Stimulated activated naive CD8-positive, alpha-beta T cell treated with anti-CD3 and anti-CD28 coated beads, Interleukin-15, Interleukin-2, amounts not matched to agents 100 ng/mL and 50 ng/mL, for 24 hours (primary cell): ENCODE measurements around the gene CMTM8.
A peak's percentile ranks its signal among the peaks of the same experiment; 100 is the strongest.

Experiments used
- H3K27ac Mint-ChIP-seq: one replicate; pipeline ENCODE4 v1.8.0; 2021; ENCODE audit warnings: mild to moderate bottlenecking, mixed read lengths
- H3K27me3 Mint-ChIP-seq: one replicate; pipeline ENCODE4 v1.8.0; 2021; ENCODE audit warnings: mixed read lengths
- H3K36me3 Mint-ChIP-seq: one replicate; pipeline ENCODE4 v1.8.0; 2021; ENCODE audit warnings: low read depth, mixed read lengths
- H3K4me1 Mint-ChIP-seq: one replicate; pipeline ENCODE4 v1.8.0; 2021; ENCODE audit warnings: low read depth, mixed read lengths
- H3K4me3 Mint-ChIP-seq: one replicate; pipeline ENCODE4 v1.8.0; 2021; ENCODE audit warnings: mild to moderate bottlenecking, mixed read lengths
- H3K9me3 Mint-ChIP-seq: one replicate; pipeline ENCODE4 v1.8.0; 2021; ENCODE audit warnings: mixed read lengths

Gene CMTM8

DNA sequence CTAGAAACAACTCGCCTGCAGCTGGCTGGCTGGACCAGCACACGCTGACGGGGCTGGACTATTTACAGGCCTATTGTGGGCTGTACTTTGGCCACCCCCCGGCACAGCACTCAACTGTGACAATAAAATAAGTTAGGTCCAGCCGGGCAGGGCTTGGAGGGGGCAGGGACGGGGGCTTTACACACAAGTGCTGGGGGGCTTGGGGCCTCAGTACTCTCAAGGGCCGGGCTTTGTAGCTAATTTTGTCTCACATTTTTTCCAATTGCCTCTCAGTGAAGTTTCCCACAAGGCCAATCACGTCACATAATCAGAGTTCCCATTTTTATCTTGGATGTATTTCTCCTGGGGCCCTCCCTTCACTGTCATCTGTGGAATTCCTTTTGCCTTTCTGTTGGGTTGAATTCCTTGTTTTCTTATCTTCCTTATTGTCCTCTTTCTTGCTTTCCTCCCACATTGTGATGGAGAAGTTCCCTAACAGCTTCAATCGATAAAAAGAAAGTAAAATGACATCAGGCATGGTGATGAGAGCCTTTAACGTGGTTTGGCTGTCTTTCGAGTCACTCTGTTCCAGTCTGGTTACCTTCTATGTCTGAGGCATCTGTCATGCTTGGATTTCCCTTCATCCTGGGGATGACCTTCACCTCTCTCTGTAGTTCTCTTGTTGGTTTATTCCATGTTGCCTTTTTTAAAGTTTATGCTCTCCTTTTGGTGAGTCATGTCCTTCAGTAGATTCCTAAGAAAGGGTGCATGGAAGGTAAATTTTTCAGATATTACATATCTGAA, 109.1 kb downstream of the CMTM8 start:
- no peaks in the 10 kb centered on the region for H3K9me3 Mint-ChIP-seq
- H3K4me1 Mint-ChIP-seq = peaks cover 21% of the 10 kb centered on the region
- H3K4me3 Mint-ChIP-seq = no peak overlapping the region

GRCh38 chr3:32349184-32349583, 110.7 kb downstream of the CMTM8 start:
- Mint-ChIP-seq H3K4me3 (no peak overlapping the region), H3K4me1 (peaks cover 21% of the 10 kb centered on the region), H3K9me3 (no peaks in the 10 kb centered on the region), H3K27ac (no peak overlapping the region), H3K27me3 (no peaks in the 10 kb centered on the region), H3K36me3 (no peaks in the 10 kb centered on the region)

More for the DNA sequence above, 109.1 kb downstream of the CMTM8 start:
- Mint-ChIP-seq H3K27me3 (no peaks in the 10 kb centered on the region), H3K27ac (peak overlapping the region; percentile 71), H3K36me3 (no peaks in the 10 kb centered on the region)

- peaks cover 17% of the 10 kb centered on the region for H3K4me1 Mint-ChIP-seq
- H3K27me3 Mint-ChIP-seq = no peaks in the 10 kb centered on the region
- H3K9me3 Mint-ChIP-seq = no peaks in the 10 kb centered on the region
- no peaks in the 10 kb centered on the region for H3K36me3 Mint-ChIP-seq
- no peak overlapping the region for H3K27ac Mint-ChIP-seq
- no peak overlapping the region for H3K4me3 Mint-ChIP-seq
These were observed 114.1 kb downstream of the CMTM8 start for GRCh38 chr3:32352563-32352962.

- no peaks in the 10 kb centered on the region for H3K27me3 Mint-ChIP-seq
- no peaks in the 10 kb centered on the region for H3K36me3 Mint-ChIP-seq
- H3K9me3 Mint-ChIP-seq = no peaks in the 10 kb centered on the region
- H3K4me3 Mint-ChIP-seq = no peak overlapping the region
- H3K27ac Mint-ChIP-seq = no peak overlapping the region
- peaks cover 9% of the 10 kb centered on the region for H3K4me1 Mint-ChIP-seq
These were observed 114.9 kb downstream of the CMTM8 start for GRCh38 chr3:32353351-32353750.

GRCh38 chr3:32354362-32354778, 115.9 kb downstream of the CMTM8 start:
- H3K36me3 Mint-ChIP-seq = no peaks in the 10 kb centered on the region
- H3K27ac Mint-ChIP-seq = no peak overlapping the region
- no peaks in the 10 kb centered on the region for H3K27me3 Mint-ChIP-seq
- H3K9me3 Mint-ChIP-seq = no peaks in the 10 kb centered on the region
- H3K4me1 Mint-ChIP-seq = peaks cover 2% of the 10 kb centered on the region
- no peak overlapping the region for H3K4me3 Mint-ChIP-seq

GRCh38 chr3:32355751-32356291, 117.3 kb downstream of the CMTM8 start:
- H3K4me3 Mint-ChIP-seq = no peak overlapping the region
- no peaks in the 10 kb centered on the region for H3K4me1 Mint-ChIP-seq
- no peaks in the 10 kb centered on the region for H3K9me3 Mint-ChIP-seq
- H3K27ac Mint-ChIP-seq = no peak overlapping the region
- no peaks in the 10 kb centered on the region for H3K36me3 Mint-ChIP-seq
- H3K27me3 Mint-ChIP-seq = no peaks in the 10 kb centered on the region

DNA sequence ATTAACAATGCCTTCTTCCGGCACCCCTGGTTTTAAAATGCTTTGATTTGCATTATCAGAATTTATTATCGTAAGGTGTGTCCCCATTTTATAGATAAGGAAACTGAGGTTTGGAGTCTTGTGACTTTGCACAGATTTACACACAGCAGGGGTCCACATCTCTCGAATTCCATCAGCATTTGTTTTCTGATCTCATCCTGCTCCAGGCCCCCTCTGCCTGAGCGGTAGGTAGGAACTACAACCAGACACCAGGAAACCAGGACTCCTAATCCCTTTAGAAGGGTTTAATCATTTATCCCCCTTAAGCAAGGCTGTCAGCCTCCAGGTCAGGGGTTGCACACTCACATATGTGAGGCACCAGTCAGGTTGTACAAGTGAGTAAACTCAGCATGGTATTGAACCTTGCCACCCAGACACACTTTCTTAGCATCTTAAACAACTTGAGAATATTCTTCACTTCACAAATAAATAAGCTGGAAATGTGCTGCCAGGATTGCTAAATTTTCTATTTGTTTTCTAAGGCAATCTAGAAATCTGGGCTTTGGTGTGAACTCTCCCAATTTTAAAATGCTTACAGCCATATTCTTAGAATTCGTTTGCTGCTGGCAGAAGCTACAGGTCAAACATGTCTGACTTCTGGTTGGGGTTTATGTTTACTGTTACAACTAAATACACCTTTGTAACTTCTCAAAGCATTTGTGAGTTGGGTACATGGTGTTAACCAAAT, 121.4 kb downstream of the CMTM8 start:
- H3K4me3 Mint-ChIP-seq = no peak overlapping the region
- no peak overlapping the region for H3K27ac Mint-ChIP-seq
- H3K4me1 Mint-ChIP-seq = no peaks in the 10 kb centered on the region

GRCh38 chr3:32360493-32360827, 122.0 kb downstream of the CMTM8 start:
- no peak overlapping the region for H3K4me3 Mint-ChIP-seq
- no peaks in the 10 kb centered on the region for H3K36me3 Mint-ChIP-seq
- H3K27ac Mint-ChIP-seq = no peak overlapping the region
- H3K9me3 Mint-ChIP-seq = no peaks in the 10 kb centered on the region
- no peaks in the 10 kb centered on the region for H3K27me3 Mint-ChIP-seq
- no peaks in the 10 kb centered on the region for H3K4me1 Mint-ChIP-seq

More for the DNA sequence above, 121.4 kb downstream of the CMTM8 start:
- Mint-ChIP-seq H3K9me3 (no peaks in the 10 kb centered on the region), H3K36me3 (no peaks in the 10 kb centered on the region), H3K27me3 (no peaks in the 10 kb centered on the region)

- Mint-ChIP-seq H3K9me3 (no peaks in the 10 kb centered on the region), H3K27ac (peak overlapping the region; percentile 38), H3K27me3 (no peaks in the 10 kb centered on the region), H3K4me1 (peaks cover 15% of the 10 kb centered on the region), H3K36me3 (no peaks in the 10 kb centered on the region), H3K4me3 (no peak overlapping the region)
These were observed 128.3 kb downstream of the CMTM8 start for GRCh38 chr3:32366638-32367397.

- no peaks in the 10 kb centered on the region for H3K27me3 Mint-ChIP-seq
- no peaks in the 10 kb centered on the region for H3K36me3 Mint-ChIP-seq
- H3K4me3 Mint-ChIP-seq = no peak overlapping the region
- no peaks in the 10 kb centered on the region for H3K9me3 Mint-ChIP-seq
- no peak overlapping the region for H3K27ac Mint-ChIP-seq
- H3K4me1 Mint-ChIP-seq = peaks cover 21% of the 10 kb centered on the region
These were observed 129.0 kb downstream of the CMTM8 start for GRCh38 chr3:32367442-32367841.

GRCh38 chr3:32371461-32372212, 133.2 kb downstream of the CMTM8 start:
- H3K27ac Mint-ChIP-seq = peak overlapping the region; percentile 65
- H3K9me3 Mint-ChIP-seq = no peaks in the 10 kb centered on the region
- peak overlapping the region; percentile 19 for H3K4me3 Mint-ChIP-seq
- H3K36me3 Mint-ChIP-seq = no peaks in the 10 kb centered on the region
- peaks cover 31% of the 10 kb centered on the region for H3K4me1 Mint-ChIP-seq
- H3K27me3 Mint-ChIP-seq = no peaks in the 10 kb centered on the region

DNA sequence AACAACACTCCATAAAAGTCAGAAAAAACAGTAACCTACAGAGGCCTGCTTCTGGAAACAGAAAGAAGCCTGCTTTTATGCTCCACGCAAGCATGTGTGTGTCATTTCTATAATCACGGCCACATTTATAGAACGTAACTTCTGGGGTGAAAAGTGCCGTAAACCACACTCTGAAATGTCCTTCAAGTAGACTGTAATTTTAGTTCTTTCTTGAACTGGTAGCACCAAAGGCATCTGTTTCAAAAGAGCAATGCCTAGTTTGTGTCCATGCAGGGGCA, 133.7 kb downstream of the CMTM8 start:
- Mint-ChIP-seq H3K36me3 (no peaks in the 10 kb centered on the region), H3K9me3 (no peaks in the 10 kb centered on the region), H3K27ac (peak overlapping the region; percentile 65), H3K27me3 (no peaks in the 10 kb centered on the region), H3K4me3 (no peak overlapping the region), H3K4me1 (peaks cover 28% of the 10 kb centered on the region)

GRCh38 chr3:32373276-32373675, 134.8 kb downstream of the CMTM8 start:
- Mint-ChIP-seq H3K4me3 (no peak overlapping the region), H3K36me3 (no peaks in the 10 kb centered on the region), H3K27me3 (no peaks in the 10 kb centered on the region), H3K27ac (no peak overlapping the region), H3K4me1 (peaks cover 27% of the 10 kb centered on the region), H3K9me3 (no peaks in the 10 kb centered on the region)

- Mint-ChIP-seq H3K9me3 (no peaks in the 10 kb centered on the region), H3K4me3 (no peak overlapping the region), H3K4me1 (peaks cover 27% of the 10 kb centered on the region), H3K27ac (no peak overlapping the region), H3K36me3 (no peaks in the 10 kb centered on the region), H3K27me3 (no peaks in the 10 kb centered on the region)
These were observed 135.4 kb downstream of the CMTM8 start for GRCh38 chr3:32373844-32374243.
